HEK293T (cell line): Measurements from ENCODE around the gene HPGD.

ENCODE experiments used
- CTCF ChIA-PET: fragments of 350-600 bp; formaldehyde crosslinking; extraction: SDS; loops from one replicate; lab custom pipeline; 2021; ENCODE audit warnings: antibody characterized with exemption, inconsistent platforms; lab: Yijun Ruan, JAX
- POLR2A ChIA-PET: fragments of 350-600 bp; formaldehyde crosslinking; extraction: SDS; loops from one replicate; lab custom pipeline; 2020; ENCODE audit warnings: antibody characterized with exemption, inconsistent platforms; lab: Yijun Ruan, JAX
- DNase-seq: peaks from one replicate; pipeline ENCODE4 v3.0.0; 2012; ENCODE audit warnings: mixed read lengths; ENCODE audit errors: extremely low spot score
- ARNT ChIP-seq: fragments of 450-650 bp; IDR thresholded peaks from 2 replicates; pipeline ENCODE4 v1.6.1; 2017; ENCODE audit warnings: mild to moderate bottlenecking
- BHLHE40 ChIP-seq: fragments of 450-650 bp; IDR thresholded peaks from 2 replicates; pipeline ENCODE4 v1.6.1; 2016; ENCODE audit warnings: mild to moderate bottlenecking, moderate library complexity, borderline replicate concordance
- CTBP1 ChIP-seq: fragments of 450-650 bp; IDR thresholded peaks from 2 replicates; pipeline ENCODE4 v1.6.1; 2016; ENCODE audit warnings: borderline replicate concordance
- ELF4 ChIP-seq: fragments of 450-650 bp; IDR thresholded peaks from 2 replicates; pipeline ENCODE4 v1.6.1; 2017; ENCODE audit warnings: antibody characterized with exemption
- FOXA1 ChIP-seq: fragments of 450-650 bp; IDR thresholded peaks from 2 replicates; pipeline ENCODE4 v1.6.1; 2016; ENCODE audit warnings: mild to moderate bottlenecking
- FOXK2 ChIP-seq: fragments of 450-650 bp; IDR thresholded peaks from 2 replicates; pipeline ENCODE4 v1.6.1; 2016; ENCODE audit warnings: mild to moderate bottlenecking
- FOXM1 ChIP-seq: fragments of 450-650 bp; IDR thresholded peaks from 2 replicates; pipeline ENCODE4 v1.6.1; 2017; ENCODE audit warnings: mild to moderate bottlenecking, borderline replicate concordance
- HDGF ChIP-seq: fragments of 450-650 bp; IDR thresholded peaks from 2 replicates; pipeline ENCODE4 v1.6.1; 2017; ENCODE audit warnings: antibody characterized with exemption, borderline replicate concordance
- L3MBTL2 ChIP-seq: fragments of 450-650 bp; conservative IDR thresholded peaks from 2 replicates; pipeline ENCODE4 v1.6.1; 2016; ENCODE audit warnings: mild to moderate bottlenecking
- LEF1 ChIP-seq: fragments of 450-650 bp; IDR thresholded peaks from 2 replicates; pipeline ENCODE4 v1.6.1; 2017; ENCODE audit warnings: mild to moderate bottlenecking, borderline replicate concordance
- NFRKB ChIP-seq: fragments of 450-650 bp; IDR thresholded peaks from 2 replicates; pipeline ENCODE4 v1.6.1; 2016; ENCODE audit warnings: mild to moderate bottlenecking, moderate library complexity
- PKNOX1 ChIP-seq: fragments of 450-650 bp; IDR thresholded peaks from 2 replicates; pipeline ENCODE4 v1.6.1; 2016
- SP1 ChIP-seq: fragments of 450-650 bp; IDR thresholded peaks from 2 replicates; pipeline ENCODE4 v1.6.1; 2017
- SUZ12 ChIP-seq: fragments of 450-650 bp; IDR thresholded peaks from 2 replicates; pipeline ENCODE4 v1.6.1; 2016; ENCODE audit warnings: mild to moderate bottlenecking
- TARDBP ChIP-seq: fragments of 450-650 bp; IDR thresholded peaks from 2 replicates; pipeline ENCODE4 v1.6.1; 2016
- ZNF384 ChIP-seq: fragments of 450-650 bp; IDR thresholded peaks from 2 replicates; pipeline ENCODE4 v1.6.1; 2016

The HPGD gene

DNA sequence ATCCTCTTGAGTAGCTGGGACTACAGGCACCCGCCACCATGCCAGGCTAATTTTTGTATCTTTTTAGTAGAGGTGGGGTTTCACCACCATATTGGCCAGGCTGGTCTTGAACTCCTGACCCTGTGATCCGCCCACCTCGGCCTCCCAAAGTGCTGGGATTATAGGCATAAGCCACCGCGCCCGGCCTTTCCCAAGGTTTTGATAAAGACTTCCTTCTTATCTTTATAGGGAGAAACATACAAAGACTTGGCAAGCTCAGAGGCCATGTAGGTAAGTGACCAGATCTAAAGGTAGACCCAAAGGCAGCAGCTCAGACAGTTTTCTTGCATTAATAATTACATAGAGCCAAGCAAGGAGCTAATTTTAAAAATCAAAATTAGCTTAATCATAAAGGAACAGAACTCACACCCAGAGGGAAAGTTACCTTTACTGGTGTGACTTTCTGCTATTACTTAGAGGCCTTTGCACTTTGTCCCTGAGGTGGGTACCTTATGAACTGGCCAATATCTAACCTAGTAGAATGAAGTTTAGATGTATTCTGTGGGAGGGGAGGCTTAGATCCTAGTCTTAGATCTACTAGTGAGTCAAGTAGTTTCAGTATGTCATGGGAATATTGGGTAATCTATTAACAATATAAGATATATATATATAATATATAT, 67.3 kb downstream of the HPGD start:
- POLR2A ChIA-PET, result no interaction called here
- CTCF ChIA-PET, result interaction anchor here (0.6 kb wide), 1 partner anchor 184 kb away, joined by 4 read pairs; no protein-coding TSS in a partner anchor
- TF ChIP-seq ZNF384 (no peak), TARDBP (no peak), L3MBTL2 (no peak), ARNT (no peak), LEF1 (no peak), SUZ12 (no peak), FOXK2 (no peak)
- DNase-seq, result no peak

- ChIA-PET POLR2A (no interaction called here), CTCF (no interaction called here)
- TF ChIP-seq SP1 (no peak), FOXK2 (no peak), CTBP1 (no peak), BHLHE40 (no peak), ZNF384 (no peak), PKNOX1 (no peak), LEF1 (no peak), ELF4 (no peak), NFRKB (no peak), FOXM1 (no peak), ARNT (no peak), FOXA1 (no peak), SUZ12 (no peak)
- no peak for DNase-seq
Measured at GRCh38 chr4:174451718-174452296, 70.5 kb downstream of the HPGD start.

- DNase-seq, result no peak
- POLR2A ChIA-PET, result no interaction called here
- no peak for TF ChIP-seq ZNF384
- TF ChIP-seq CTBP1, result no peak
- TF ChIP-seq NFRKB, result no peak
- TF ChIP-seq HDGF, result no peak
- TF ChIP-seq SP1, result no peak
- no peak for TF ChIP-seq LEF1
- no peak for TF ChIP-seq PKNOX1
- no peak for TF ChIP-seq L3MBTL2
- TF ChIP-seq TARDBP, result no peak
- TF ChIP-seq FOXA1, result no peak
- TF ChIP-seq BHLHE40, result no peak
- TF ChIP-seq ELF4, result no peak
- TF ChIP-seq ARNT, result no peak
- TF ChIP-seq FOXK2, result no peak
- CTCF ChIA-PET, result no interaction called here
Measured at GRCh38 chr4:174450786-174451125, 71.5 kb downstream of the HPGD start.

DNA sequence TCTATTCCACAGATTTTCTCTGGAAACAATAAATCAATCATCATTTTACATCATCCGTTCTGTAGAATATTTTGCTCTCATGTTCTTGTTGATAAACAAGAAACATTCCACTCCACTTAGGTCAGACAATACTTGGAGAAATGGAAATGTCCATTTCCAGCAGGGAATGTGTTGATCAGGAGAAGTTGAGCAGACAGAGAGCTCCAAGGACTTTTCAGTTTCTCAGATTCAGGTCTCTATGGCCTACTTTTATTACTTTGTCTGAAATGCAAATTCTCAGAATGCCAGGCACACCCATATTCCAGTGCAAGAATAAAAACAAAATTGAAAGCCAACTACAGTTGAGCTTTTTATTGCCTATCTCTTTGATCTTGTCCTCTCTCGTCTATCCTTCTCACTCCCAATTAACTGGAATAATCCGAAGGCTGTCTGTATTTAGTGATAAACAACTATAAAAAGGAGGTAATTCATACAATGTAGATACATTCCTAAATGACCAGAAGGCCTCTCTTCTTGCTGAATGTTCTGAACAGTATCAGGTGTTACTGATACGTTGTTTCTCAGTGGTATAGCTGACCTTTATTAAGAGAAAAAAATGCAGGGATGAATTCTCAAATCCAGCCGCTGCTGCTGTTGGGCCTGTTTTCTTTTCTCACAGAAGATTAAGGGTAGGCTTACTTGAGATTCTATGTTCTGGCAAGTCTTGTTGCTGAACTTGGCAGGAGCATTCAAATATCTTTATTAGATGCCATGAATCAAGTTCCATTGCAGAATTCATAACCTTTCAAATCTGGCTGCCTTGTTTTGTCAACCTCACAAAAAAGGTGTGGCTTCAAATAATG, 72.1 kb downstream of the HPGD start:
- TF ChIP-seq ARNT (no peak), BHLHE40 (no peak), ZNF384 (no peak), SP1 (no peak), FOXK2 (no peak), FOXA1 (no peak), SUZ12 (no peak), FOXM1 (no peak), HDGF (no peak), LEF1 (no peak), ELF4 (no peak), PKNOX1 (no peak), NFRKB (no peak), L3MBTL2 (no peak), TARDBP (no peak), CTBP1 (no peak)
- ChIA-PET CTCF (no interaction called here), POLR2A (no interaction called here)
- DNase-seq, result no peak

DNA sequence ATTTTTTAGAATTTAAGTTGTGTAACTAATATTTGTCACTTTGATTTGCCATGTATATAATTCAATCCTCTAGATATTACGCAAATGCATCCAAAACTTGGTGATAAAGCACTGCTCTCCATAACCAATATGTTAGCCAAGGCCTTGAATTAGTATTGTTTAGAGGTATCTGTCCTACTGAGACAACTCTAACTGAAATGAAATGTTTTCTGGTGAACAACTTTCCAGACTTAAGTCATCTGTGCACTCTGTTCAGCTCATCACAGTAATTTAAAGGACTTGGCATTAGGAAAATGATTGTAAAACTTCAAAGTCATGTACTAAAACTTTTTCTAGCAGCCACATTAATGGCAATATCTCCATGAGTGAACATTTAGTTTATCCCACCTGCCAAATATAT, 73.1 kb downstream of the HPGD start:
- TF ChIP-seq ARNT (no peak), CTBP1 (no peak), NFRKB (no peak), SP1 (no peak), FOXA1 (no peak), FOXM1 (no peak), SUZ12 (no peak), ELF4 (no peak), TARDBP (no peak), HDGF (no peak), LEF1 (no peak), BHLHE40 (no peak), L3MBTL2 (no peak), ZNF384 (no peak), PKNOX1 (no peak), FOXK2 (no peak)
- CTCF ChIA-PET, result no interaction called here
- POLR2A ChIA-PET, result no interaction called here
- DNase-seq, result no peak
